GM18867 (cell line): ENCODE measurements around the gene RNASEL.
"Not testable (repeated sequence)": the region's sequence is repeated elsewhere in the genome, so short reads cannot be mapped to it uniquely, and the experiment has no call there.

Experiments
- ATAC-seq: cut with Tn5 transposase; IDR thresholded peaks from one replicate; pipeline ENCODE4 v1.9.1; 2021; ENCODE audit warnings: mild to moderate bottlenecking, moderate library complexity; ENCODE audit not compliant: unreplicated experiment

Gene RNASEL

GRCh38 chr1:182567629-182568028 lies 21.4 kb downstream of the RNASEL start:
- no peak for ATAC-seq

GRCh38 chr1:182565537-182565936 lies 23.5 kb downstream of the RNASEL start:
- no peak for ATAC-seq

GRCh38 chr1:182564406-182565004 lies 24.6 kb downstream of the RNASEL start:
- no peak for ATAC-seq

GRCh38 chr1:182563095-182563494 lies 26.0 kb downstream of the RNASEL start:
- ATAC-seq = no peak

- no peak for ATAC-seq
These were observed 27.6 kb downstream of the RNASEL start for GRCh38 chr1:182561456-182561855.

- no peak for ATAC-seq
These were observed 28.6 kb downstream of the RNASEL start for GRCh38 chr1:182560392-182560984.

GRCh38 chr1:182556279-182556678 lies 32.8 kb downstream of the RNASEL start:
- no peak for ATAC-seq

- ATAC-seq = no peak
These were observed 33.6 kb downstream of the RNASEL start for GRCh38 chr1:182555493-182555892.

- ATAC-seq = no peak
These were observed 36.5 kb downstream of the RNASEL start for GRCh38 chr1:182552527-182552926.

- ATAC-seq = no peak
These were observed 39.2 kb downstream of the RNASEL start for GRCh38 chr1:182549811-182550210.

- ATAC-seq = no peak
These were observed 39.7 kb downstream of the RNASEL start for GRCh38 chr1:182549346-182549745.

GRCh38 chr1:182533896-182534295 lies 55.2 kb downstream of the RNASEL start:
- no peak for ATAC-seq

GRCh38 chr1:182528206-182528605 lies 60.9 kb downstream of the RNASEL start:
- not testable (repeated sequence) for ATAC-seq

GRCh38 chr1:182527680-182528079 lies 61.4 kb downstream of the RNASEL start:
- no peak for ATAC-seq

- no peak for ATAC-seq
These were observed 63.7 kb downstream of the RNASEL start for GRCh38 chr1:182525342-182525741.
